OCI-LY1 (cell line): ENCODE measurements around the gene RPS6KA2.

Experiments
- H2AFZ ChIP-seq: fragments of 200-600 bp; sonication (generic), shearing (Covaris generic); 2 replicates; pipeline ENCODE4 v1.6.0; 2014; ENCODE audit warnings: antibody characterized with exemption, mild to moderate bottlenecking, low read length
- H3F3A ChIP-seq: fragments of 200-600 bp; sonication (generic), shearing (Covaris generic); 2 replicates; pipeline ENCODE4 v1.6.0; 2014; ENCODE audit warnings: mild to moderate bottlenecking, antibody characterized with exemption, low read length, moderate library complexity; ENCODE audit not compliant: insufficient read depth
- H3K27ac ChIP-seq: fragments of 200-600 bp; sonication (generic); 2 replicates; pipeline ENCODE4 v1.5.1; 2014; ENCODE audit warnings: low read length, mixed run types, mild to moderate bottlenecking, low read depth; ENCODE audit not compliant: poor library complexity, severe bottlenecking
- H3K27me3 ChIP-seq: fragments of 200-600 bp; sonication (generic); 2 replicates; pipeline ENCODE4 v1.6.0; 2014; ENCODE audit warnings: antibody characterized with exemption, mild to moderate bottlenecking, low read length, moderate library complexity; ENCODE audit not compliant: insufficient read depth
- H3K36me3 ChIP-seq: fragments of 200-600 bp; sonication (generic); 2 replicates; pipeline ENCODE4 v1.6.1; 2014; ENCODE audit warnings: mild to moderate bottlenecking, antibody characterized with exemption, low read length, moderate library complexity, mixed read lengths; ENCODE audit not compliant: insufficient read depth
- H3K4me1 ChIP-seq: fragments of 200-600 bp; sonication (generic); 2 replicates; pipeline ENCODE4 v1.5.1; 2014; ENCODE audit warnings: mild to moderate bottlenecking, low read length, moderate library complexity; ENCODE audit not compliant: insufficient read depth, severe bottlenecking
- H3K4me2 ChIP-seq: fragments of 200-600 bp; sonication (generic), shearing (Covaris generic); 2 replicates; pipeline ENCODE4 v1.6.1; 2014; ENCODE audit warnings: low read length
- H3K4me3 ChIP-seq: fragments of 200-600 bp; sonication (generic); 2 replicates; pipeline ENCODE4 v1.5.1; 2014; ENCODE audit warnings: low read length, low read depth, mild to moderate bottlenecking, mixed read lengths; ENCODE audit not compliant: poor library complexity, severe bottlenecking
- H3K79me2 ChIP-seq: fragments of 200-600 bp; shearing (Covaris generic); 2 replicates; pipeline ENCODE4 v1.6.1; 2016; ENCODE audit warnings: mixed run types, low read length, mixed read lengths; ENCODE audit not compliant: insufficient read depth
- H3K9ac ChIP-seq: fragments of 200-600 bp; sonication (generic), shearing (Covaris generic); 2 replicates; pipeline ENCODE4 v1.6.1; 2014; ENCODE audit warnings: mild to moderate bottlenecking, low read length, mixed read lengths
- H3K9me2 ChIP-seq: fragments of 200-600 bp; sonication (generic), shearing (Covaris generic); 2 replicates; pipeline ENCODE4 v1.6.1; 2014; ENCODE audit warnings: low read depth, mild to moderate bottlenecking, low read length, mixed read lengths
- H3K9me3 ChIP-seq: fragments of 200-600 bp; shearing (Covaris generic); 2 replicates; pipeline ENCODE4 v1.6.1; 2014; ENCODE audit warnings: low read length, mixed read lengths
- H4K20me1 ChIP-seq: fragments of 200-600 bp; sonication (generic), shearing (Covaris generic); 2 replicates; pipeline ENCODE4 v1.6.0; 2016; ENCODE audit warnings: mild to moderate bottlenecking, low read length; ENCODE audit not compliant: insufficient read depth
- EZH2 ChIP-seq: fragments of 200-600 bp; sonication (generic), shearing (Covaris generic); IDR thresholded peaks from 2 replicates; pipeline ENCODE4 v1.8.0; 2017; ENCODE audit warnings: borderline replicate concordance, mixed run types, mild to moderate bottlenecking, antibody characterized with exemption, low read length, moderate library complexity, mixed read lengths
- TF ChIP-seq, protein P1 (sequence below): fragments of 200-600 bp; sonication (generic), shearing (Covaris generic); IDR thresholded peaks from 2 replicates; pipeline ENCODE4 v1.5.1; 2017; ENCODE audit warnings: mild to moderate bottlenecking, antibody characterized with exemption, low read length, moderate library complexity, mixed read lengths

The RPS6KA2 gene

GRCh38 chr6:166489301-166490155 is 137.5 kb downstream of the RPS6KA2 start:
- Histone ChIP-seq H3K9me2 (no peaks in the 10 kb centered on the region), H4K20me1 (no peaks in the 10 kb centered on the region), H2AFZ (no peak overlapping the region), H3K4me3 (no peak overlapping the region), H3K79me2 (no peaks in the 10 kb centered on the region), H3K9me3 (peaks cover 8% of the 10 kb centered on the region), H3K27ac (no peak overlapping the region), H3K27me3 (no peaks in the 10 kb centered on the region), H3K4me1 (peaks cover 13% of the 10 kb centered on the region), H3K4me2 (no peak overlapping the region), H3K36me3 (peaks cover 5% of the 10 kb centered on the region), H3F3A (no peaks in the 10 kb centered on the region), H3K9ac (no peak overlapping the region)
- TF ChIP-seq, protein P1, sequence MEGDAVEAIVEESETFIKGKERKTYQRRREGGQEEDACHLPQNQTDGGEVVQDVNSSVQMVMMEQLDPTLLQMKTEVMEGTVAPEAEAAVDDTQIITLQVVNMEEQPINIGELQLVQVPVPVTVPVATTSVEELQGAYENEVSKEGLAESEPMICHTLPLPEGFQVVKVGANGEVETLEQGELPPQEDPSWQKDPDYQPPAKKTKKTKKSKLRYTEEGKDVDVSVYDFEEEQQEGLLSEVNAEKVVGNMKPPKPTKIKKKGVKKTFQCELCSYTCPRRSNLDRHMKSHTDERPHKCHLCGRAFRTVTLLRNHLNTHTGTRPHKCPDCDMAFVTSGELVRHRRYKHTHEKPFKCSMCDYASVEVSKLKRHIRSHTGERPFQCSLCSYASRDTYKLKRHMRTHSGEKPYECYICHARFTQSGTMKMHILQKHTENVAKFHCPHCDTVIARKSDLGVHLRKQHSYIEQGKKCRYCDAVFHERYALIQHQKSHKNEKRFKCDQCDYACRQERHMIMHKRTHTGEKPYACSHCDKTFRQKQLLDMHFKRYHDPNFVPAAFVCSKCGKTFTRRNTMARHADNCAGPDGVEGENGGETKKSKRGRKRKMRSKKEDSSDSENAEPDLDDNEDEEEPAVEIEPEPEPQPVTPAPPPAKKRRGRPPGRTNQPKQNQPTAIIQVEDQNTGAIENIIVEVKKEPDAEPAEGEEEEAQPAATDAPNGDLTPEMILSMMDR: no peak
- no peak for TF ChIP-seq EZH2

DNA sequence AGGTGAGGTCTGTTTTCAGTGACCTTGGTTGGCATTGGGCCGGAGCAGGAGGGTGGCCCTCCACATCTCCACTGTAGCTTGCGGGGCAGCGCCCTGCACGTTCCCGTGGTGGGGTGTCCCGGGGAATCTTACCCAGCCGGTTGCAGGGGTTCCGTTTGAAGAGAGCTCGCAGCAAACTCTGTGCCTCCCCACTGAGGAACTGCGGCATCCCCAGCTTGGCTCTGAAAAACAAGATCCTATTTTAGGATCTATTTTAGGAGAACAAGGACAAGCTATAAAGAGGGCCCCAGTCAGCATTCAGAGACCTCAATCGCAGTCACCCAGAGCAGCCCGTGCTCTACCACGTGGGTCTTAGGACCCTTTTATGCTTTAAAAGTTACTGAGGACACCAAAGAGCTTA is 138.3 kb downstream of the RPS6KA2 start:
- Histone ChIP-seq H4K20me1 (no peaks in the 10 kb centered on the region), H3K36me3 (peaks cover 5% of the 10 kb centered on the region), H3K27me3 (no peaks in the 10 kb centered on the region), H3K9me2 (no peaks in the 10 kb centered on the region), H3K9me3 (peaks cover 8% of the 10 kb centered on the region), H3K4me3 (peak overlapping the region; percentile 29), H3K79me2 (no peaks in the 10 kb centered on the region), H3K9ac (no peak overlapping the region), H3K4me1 (peaks cover 13% of the 10 kb centered on the region), H3K4me2 (no peak overlapping the region; the same call in 1 of the 2 replicates), H3F3A (no peaks in the 10 kb centered on the region), H2AFZ (0 out of 2 replicates have a peak overlapping the region, but pooled peaks have one; percentile 86), H3K27ac (peak overlapping the region; percentile 55)
- TF ChIP-seq EZH2: no peak
- TF ChIP-seq, protein P1: no peak

DNA sequence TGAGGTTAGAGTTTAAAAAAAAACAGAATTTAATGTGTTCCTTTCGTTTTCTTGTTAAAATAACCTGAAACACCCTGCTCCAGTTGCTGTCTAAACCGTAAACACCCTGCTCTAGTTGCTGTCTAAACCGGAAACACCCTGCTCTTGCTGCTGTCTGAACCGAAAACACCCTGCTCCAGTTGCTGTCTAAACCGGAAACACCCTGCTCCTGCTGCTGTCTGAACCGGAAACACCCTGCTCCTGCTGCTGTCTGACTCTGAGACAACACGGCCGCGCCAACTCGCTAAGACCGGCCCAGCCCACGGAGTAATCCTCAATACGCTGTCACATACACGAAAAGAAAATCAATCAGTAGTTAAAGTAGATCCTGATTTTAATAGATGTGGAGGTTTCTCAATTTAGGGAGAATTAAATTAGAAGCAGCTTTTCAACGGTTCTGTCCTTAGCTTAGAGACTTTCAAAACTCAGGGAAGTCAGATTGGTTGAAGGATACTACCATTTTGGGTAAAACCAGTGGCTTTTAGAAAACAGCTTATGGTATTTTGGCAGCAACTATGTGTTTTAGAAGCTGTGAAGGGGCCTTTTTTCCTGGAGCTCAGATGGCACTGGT is 138.9 kb downstream of the RPS6KA2 start:
- peaks cover 13% of the 10 kb centered on the region for H3K4me1 ChIP-seq
- H3F3A ChIP-seq: no peaks in the 10 kb centered on the region
- H2AFZ ChIP-seq: peak overlapping the region; percentile 86
- peaks cover 5% of the 10 kb centered on the region for H3K36me3 ChIP-seq
- H3K79me2 ChIP-seq: no peaks in the 10 kb centered on the region
- H3K9ac ChIP-seq: no peak overlapping the region
- H3K9me2 ChIP-seq: no peaks in the 10 kb centered on the region
- H3K27me3 ChIP-seq: no peaks in the 10 kb centered on the region
- TF ChIP-seq, protein P1: no peak
- no peak for TF ChIP-seq EZH2
- peak overlapping the region; percentile 55 for H3K27ac ChIP-seq
- peak overlapping the region; percentile 50 for H3K4me2 ChIP-seq
- no peaks in the 10 kb centered on the region for H4K20me1 ChIP-seq
- peak overlapping the region; percentile 29 for H3K4me3 ChIP-seq
- peaks cover 8% of the 10 kb centered on the region for H3K9me3 ChIP-seq
